ENCODE measurements around the gene ZNF580.

ZNF580 gene

GRCh38 chr19:55677572-55678028 lies 36.8 kb downstream of the ZNF580 start:
- no peak for DNase-seq (ENCODE audit: low read depth in 2 of 2)

GRCh38 chr19:55678121-55678671 lies 37.4 kb downstream of the ZNF580 start:
- no peak for DNase-seq (ENCODE audit: low read depth in 2 of 2)

- no peak for DNase-seq (ENCODE audit: low read depth in 2 of 2)
Measured at GRCh38 chr19:55679343-55680257, 38.8 kb downstream of the ZNF580 start.

- DNase-seq (ENCODE audit: low read depth in 2 of 2) = no peak
Measured at GRCh38 chr19:55680339-55681130, 39.7 kb downstream of the ZNF580 start.

- no peak for DNase-seq (ENCODE audit: low read depth in 2 of 2)
Measured at GRCh38 chr19:55681131-55682092, 40.6 kb downstream of the ZNF580 start.

- DNase-seq (ENCODE audit: low read depth in 2 of 2) = no peak
Measured at GRCh38 chr19:55683449-55684261, 42.9 kb downstream of the ZNF580 start.

GRCh38 chr19:55684946-55685681 lies 44.3 kb downstream of the ZNF580 start:
- no peak for DNase-seq (ENCODE audit: low read depth in 2 of 2)

- DNase-seq (ENCODE audit: low read depth in 2 of 2) = no peak
Measured at GRCh38 chr19:55685776-55686175, 45.0 kb downstream of the ZNF580 start.

GRCh38 chr19:55686311-55687050 lies 45.7 kb downstream of the ZNF580 start:
- DNase-seq (ENCODE audit: low read depth in 2 of 2) = no peak

GRCh38 chr19:55687281-55688201 lies 46.7 kb downstream of the ZNF580 start:
- no peak for DNase-seq (ENCODE audit: low read depth in 2 of 2)

- no peak for DNase-seq (ENCODE audit: low read depth in 2 of 2)
Measured at GRCh38 chr19:55688422-55689218, 47.8 kb downstream of the ZNF580 start.

GRCh38 chr19:55689411-55690108 lies 48.8 kb downstream of the ZNF580 start:
- DNase-seq (ENCODE audit: low read depth in 2 of 2) = no peak

- DNase-seq (ENCODE audit: low read depth in 2 of 2) = no peak
Measured at GRCh38 chr19:55690109-55690768, 49.4 kb downstream of the ZNF580 start.

GRCh38 chr19:55690769-55691545 lies 50.2 kb downstream of the ZNF580 start:
- no peak for DNase-seq (ENCODE audit: low read depth in 2 of 2)
